GM06990 (cell line): ENCODE results near the gene ELMO1.

Experiments used
- DNase-seq: peaks from one replicate; pipeline ENCODE4 v3.0.0-alpha.2; 2011; ENCODE audit not compliant: insufficient read length; ENCODE audit errors: extremely low read depth
- H3K27me3 ChIP-seq: replicated peaks from 2 replicates; pipeline ENCODE4 v1.6.0; 2011; ENCODE audit warnings: low read length; ENCODE audit not compliant: control insufficient read depth, insufficient read depth
- H3K36me3 ChIP-seq: 2 replicates; pipeline ENCODE4 v1.5.1; 2011; ENCODE audit warnings: low read length; ENCODE audit not compliant: control insufficient read depth, insufficient read depth
- H3K4me3 ChIP-seq: replicated peaks from 2 replicates; pipeline ENCODE4 v1.5.1; 2011; ENCODE audit warnings: low read depth, mild to moderate bottlenecking, control low read depth, low read length
- TF ChIP-seq, protein P1 (sequence below): IDR thresholded peaks from 2 replicates; pipeline ENCODE4 v1.5.1; 2011; ENCODE audit warnings: low read length, control low read depth, mild to moderate bottlenecking, inconsistent platforms; ENCODE audit not compliant: insufficient read depth, poor library complexity, severe bottlenecking

ELMO1 gene

GRCh38 chr7:37061849-37062559 is 386.7 kb downstream of the ELMO1 start:
- TF ChIP-seq, protein P1, sequence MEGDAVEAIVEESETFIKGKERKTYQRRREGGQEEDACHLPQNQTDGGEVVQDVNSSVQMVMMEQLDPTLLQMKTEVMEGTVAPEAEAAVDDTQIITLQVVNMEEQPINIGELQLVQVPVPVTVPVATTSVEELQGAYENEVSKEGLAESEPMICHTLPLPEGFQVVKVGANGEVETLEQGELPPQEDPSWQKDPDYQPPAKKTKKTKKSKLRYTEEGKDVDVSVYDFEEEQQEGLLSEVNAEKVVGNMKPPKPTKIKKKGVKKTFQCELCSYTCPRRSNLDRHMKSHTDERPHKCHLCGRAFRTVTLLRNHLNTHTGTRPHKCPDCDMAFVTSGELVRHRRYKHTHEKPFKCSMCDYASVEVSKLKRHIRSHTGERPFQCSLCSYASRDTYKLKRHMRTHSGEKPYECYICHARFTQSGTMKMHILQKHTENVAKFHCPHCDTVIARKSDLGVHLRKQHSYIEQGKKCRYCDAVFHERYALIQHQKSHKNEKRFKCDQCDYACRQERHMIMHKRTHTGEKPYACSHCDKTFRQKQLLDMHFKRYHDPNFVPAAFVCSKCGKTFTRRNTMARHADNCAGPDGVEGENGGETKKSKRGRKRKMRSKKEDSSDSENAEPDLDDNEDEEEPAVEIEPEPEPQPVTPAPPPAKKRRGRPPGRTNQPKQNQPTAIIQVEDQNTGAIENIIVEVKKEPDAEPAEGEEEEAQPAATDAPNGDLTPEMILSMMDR: no peak
- Histone ChIP-seq H3K4me3 (no peak overlapping the region), H3K36me3 (no peaks in the 10 kb centered on the region; the same call in 1 of the 2 replicates), H3K27me3 (no peaks in the 10 kb centered on the region)
- DNase-seq: no peak

DNA sequence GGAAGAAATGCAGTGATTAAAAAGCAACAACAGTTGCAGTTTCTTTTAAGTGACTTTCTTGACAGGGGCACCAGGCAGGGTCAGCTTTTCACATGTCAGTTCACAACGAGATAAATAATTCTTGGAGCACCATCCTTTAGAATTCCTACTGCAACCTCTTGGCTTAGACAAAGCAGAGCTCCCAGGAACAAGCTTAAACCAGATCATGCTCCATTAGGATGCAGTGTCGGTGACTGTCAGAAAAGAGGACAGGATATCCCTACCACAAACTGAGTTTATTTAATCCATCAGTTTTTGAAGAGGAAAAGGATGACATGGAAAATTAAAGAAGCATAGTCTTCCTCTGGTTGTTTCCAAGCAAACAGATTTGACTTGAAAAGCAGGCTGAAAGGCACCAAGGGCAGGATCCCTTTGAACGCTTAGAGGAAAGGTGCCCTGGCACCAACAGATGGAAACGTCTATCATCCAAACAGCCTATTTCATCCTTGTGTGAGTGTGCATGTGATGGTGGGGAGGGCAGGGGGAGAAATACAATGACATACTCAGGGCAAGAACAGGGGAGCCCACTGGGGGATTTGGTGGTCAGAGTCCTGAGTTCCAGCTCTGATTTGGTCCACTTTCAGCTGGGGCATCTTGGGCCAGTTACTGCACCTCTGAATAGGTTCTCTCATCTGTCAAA is 392.3 kb downstream of the ELMO1 start:
- H3K36me3 ChIP-seq: no peaks in the 10 kb centered on the region; the same call in 1 of the 2 replicates
- no peak for DNase-seq
- TF ChIP-seq, protein P1: no peak
- H3K4me3 ChIP-seq: no peak overlapping the region
- H3K27me3 ChIP-seq: no peaks in the 10 kb centered on the region

DNA sequence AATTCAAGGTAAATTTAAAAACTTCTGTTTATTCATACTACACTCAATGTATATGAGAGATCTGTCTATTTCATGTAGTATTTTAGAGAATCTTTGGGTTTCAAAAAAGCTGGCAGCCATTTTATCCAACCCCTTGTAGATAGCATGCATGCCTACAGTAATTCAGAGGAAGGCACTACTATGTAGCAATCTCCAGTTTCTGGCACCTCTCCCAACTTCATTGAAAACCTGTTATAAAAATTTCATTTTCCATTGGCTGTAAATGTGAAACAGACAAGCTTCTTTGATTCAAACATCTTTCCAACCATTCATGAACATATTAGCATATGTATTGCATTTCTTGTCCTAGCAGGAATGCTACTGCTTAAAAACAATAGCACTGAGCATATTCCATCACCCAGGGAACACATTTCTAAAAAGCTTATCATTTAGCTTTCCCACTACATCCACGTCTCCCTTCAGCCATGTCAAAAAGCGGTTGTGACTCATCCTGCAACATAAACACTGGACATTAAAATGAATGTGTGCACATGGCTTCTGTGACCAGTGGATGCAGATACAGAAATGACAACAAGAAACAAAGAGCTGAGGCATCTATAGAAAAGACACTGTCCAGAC is 393.9 kb downstream of the ELMO1 start:
- DNase-seq: no peak
- Histone ChIP-seq H3K4me3 (no peak overlapping the region), H3K36me3 (no peaks in the 10 kb centered on the region; the same call in 1 of the 2 replicates), H3K27me3 (no peaks in the 10 kb centered on the region)
- TF ChIP-seq, protein P1: no peak

GRCh38 chr7:37052705-37053104 is 396.0 kb downstream of the ELMO1 start:
- Histone ChIP-seq H3K36me3 (no peaks in the 10 kb centered on the region), H3K27me3 (no peaks in the 10 kb centered on the region), H3K4me3 (no peak overlapping the region)
- DNase-seq: no peak
- TF ChIP-seq, protein P1: no peak

DNA sequence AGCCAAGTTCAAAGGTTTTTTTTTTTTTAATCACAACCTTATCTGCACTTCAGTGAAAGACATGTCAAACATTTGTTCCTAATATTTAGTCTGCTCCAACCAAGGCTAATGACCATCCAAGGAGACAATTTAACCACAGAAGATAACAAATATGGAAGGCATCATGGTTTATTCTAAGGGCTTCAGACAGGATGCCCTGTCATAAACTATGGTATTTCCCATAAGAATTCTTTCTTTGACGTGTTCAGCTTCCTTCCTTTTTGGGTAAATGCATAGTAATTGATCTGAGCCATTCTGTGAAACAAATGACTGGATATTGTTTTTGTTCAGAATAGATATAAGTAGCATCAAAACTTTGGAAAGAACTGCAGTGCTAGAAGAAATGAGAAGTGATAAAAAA is 397.9 kb downstream of the ELMO1 start:
- TF ChIP-seq, protein P1: no peak

More for the DNA sequence above, 397.9 kb downstream of the ELMO1 start:
- H3K36me3 ChIP-seq: no peaks in the 10 kb centered on the region
- no peaks in the 10 kb centered on the region for H3K27me3 ChIP-seq
- H3K4me3 ChIP-seq: no peak overlapping the region
- no peak for DNase-seq
